ENCODE results near the gene KCNJ3.

The KCNJ3 gene

GRCh38 chr2:154707994-154708575 lies 9.6 kb downstream of the KCNJ3 start:
- DNase-seq (ENCODE audit: low spot score): no peak

GRCh38 chr2:154709215-154709614 lies 10.7 kb downstream of the KCNJ3 start:
- DNase-seq (ENCODE audit: low spot score): no peak

GRCh38 chr2:154710078-154710477 lies 11.6 kb downstream of the KCNJ3 start:
- DNase-seq (ENCODE audit: low spot score): no peak

- no peak for DNase-seq (ENCODE audit: low spot score)
Observed at GRCh38 chr2:154710685-154711084, 12.2 kb downstream of the KCNJ3 start.

- DNase-seq (ENCODE audit: low spot score): no peak
Observed at GRCh38 chr2:154713675-154714074, 15.2 kb downstream of the KCNJ3 start.

- DNase-seq (ENCODE audit: low spot score): no peak
Observed at GRCh38 chr2:154720651-154721050, 22.2 kb downstream of the KCNJ3 start.

GRCh38 chr2:154724194-154724797 lies 25.8 kb downstream of the KCNJ3 start:
- no peak for DNase-seq (ENCODE audit: low spot score)

GRCh38 chr2:154740361-154740760 lies 41.9 kb downstream of the KCNJ3 start:
- DNase-seq (ENCODE audit: low spot score): no peak

GRCh38 chr2:154758871-154759270 lies 60.4 kb downstream of the KCNJ3 start:
- DNase-seq (ENCODE audit: low spot score): no peak

- no peak for DNase-seq (ENCODE audit: low spot score)
Observed at GRCh38 chr2:154762638-154763037, 64.1 kb downstream of the KCNJ3 start.

GRCh38 chr2:154771664-154772284 lies 73.3 kb downstream of the KCNJ3 start:
- DNase-seq (ENCODE audit: low spot score): no peak

GRCh38 chr2:154776825-154777224 lies 78.3 kb downstream of the KCNJ3 start:
- no peak for DNase-seq (ENCODE audit: low spot score)

- DNase-seq (ENCODE audit: low spot score): peak; percentile 7
Observed at GRCh38 chr2:154794406-154794805, 95.9 kb downstream of the KCNJ3 start.

GRCh38 chr2:154795651-154796050 lies 97.2 kb downstream of the KCNJ3 start:
- DNase-seq (ENCODE audit: low spot score): no peak

GRCh38 chr2:154804451-154804850 lies 106.0 kb downstream of the KCNJ3 start:
- DNase-seq (ENCODE audit: low spot score): no peak

GRCh38 chr2:154813636-154814035 lies 115.1 kb downstream of the KCNJ3 start:
- no peak for DNase-seq (ENCODE audit: low spot score)

GRCh38 chr2:154814856-154815255 lies 116.4 kb downstream of the KCNJ3 start:
- no peak for DNase-seq (ENCODE audit: low spot score)

- DNase-seq (ENCODE audit: low spot score): no peak
Observed at GRCh38 chr2:154825358-154825757, 126.9 kb downstream of the KCNJ3 start.

GRCh38 chr2:154826827-154827226 lies 128.3 kb downstream of the KCNJ3 start:
- no peak for DNase-seq (ENCODE audit: low spot score)

- DNase-seq (ENCODE audit: low spot score): no peak
Observed at GRCh38 chr2:154827286-154827685, 128.8 kb downstream of the KCNJ3 start.

- no peak for DNase-seq (ENCODE audit: low spot score)
Observed at GRCh38 chr2:154832711-154833110, 134.2 kb downstream of the KCNJ3 start.

GRCh38 chr2:154836632-154837031 lies 138.1 kb downstream of the KCNJ3 start:
- DNase-seq (ENCODE audit: low spot score): no peak

- DNase-seq (ENCODE audit: low spot score): no peak
Observed at GRCh38 chr2:154837035-154837434, 138.5 kb downstream of the KCNJ3 start.

GRCh38 chr2:154844513-154844912 lies 146.0 kb downstream of the KCNJ3 start:
- DNase-seq (ENCODE audit: low spot score): no peak
